NCI-H748 (cell line): Measurements from ENCODE around the gene EMP3.
"Not testable (repeated sequence)": the region's sequence is repeated elsewhere in the genome, so short reads cannot be mapped to it uniquely, and the experiment has no call there.

Source experiments
- DNase-seq: peaks from one replicate; lab custom pipeline; 2025; ENCODE audit not compliant: unreplicated experiment; lab: John Stamatoyannopoulos, UW

EMP3 gene, protein sequence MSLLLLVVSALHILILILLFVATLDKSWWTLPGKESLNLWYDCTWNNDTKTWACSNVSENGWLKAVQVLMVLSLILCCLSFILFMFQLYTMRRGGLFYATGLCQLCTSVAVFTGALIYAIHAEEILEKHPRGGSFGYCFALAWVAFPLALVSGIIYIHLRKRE

GRCh38 chr19:48325265-48325910, at the start of gene EMP3:
TSS of gene EMP3 (plus strand) at chr19:48325552. CDS start at chr19:48326845, 1,293 bp downstream.
- DNase-seq = no peak

DNA sequence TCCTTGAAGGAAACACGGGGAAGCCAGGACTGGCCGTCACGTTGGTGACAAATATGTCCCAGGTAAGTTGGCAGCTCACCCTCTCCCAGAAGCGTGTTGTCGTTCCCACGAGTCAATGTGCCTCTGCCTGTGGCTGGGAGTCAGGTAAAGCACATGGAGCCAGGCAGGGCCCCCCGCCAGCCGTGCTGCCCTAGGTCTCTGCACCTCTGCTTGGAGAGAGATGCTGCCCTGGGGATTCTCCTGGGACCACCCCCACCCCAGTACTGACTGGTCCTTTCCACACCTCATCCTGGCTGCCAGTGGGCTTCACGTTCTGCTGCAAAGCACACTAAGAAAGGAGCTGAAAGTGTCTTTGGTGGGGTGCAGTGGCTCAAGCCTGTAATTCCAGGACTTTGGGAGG, 45.6 kb upstream of the EMP3 start:
- DNase-seq = no peak

DNA sequence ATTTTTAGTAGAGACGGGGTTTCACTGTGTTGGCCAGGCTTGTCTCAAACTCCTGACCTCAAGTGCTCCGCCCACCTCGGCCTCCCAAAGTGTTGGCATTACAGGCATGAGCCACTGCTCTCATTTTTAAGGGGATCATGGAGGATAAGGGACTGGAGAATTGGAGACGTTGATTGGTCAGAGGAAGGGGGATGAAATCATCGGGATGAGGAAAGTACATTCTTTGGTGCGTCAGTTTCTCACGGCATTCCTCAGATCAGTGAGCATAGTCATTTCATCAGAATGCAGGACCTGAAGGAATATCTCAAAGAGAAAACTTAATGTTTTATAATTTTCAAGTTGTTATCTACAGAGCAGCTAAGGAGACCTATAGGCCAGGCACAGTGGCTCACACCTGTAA, 41.4 kb upstream of the EMP3 start:
- no peak for DNase-seq

DNA sequence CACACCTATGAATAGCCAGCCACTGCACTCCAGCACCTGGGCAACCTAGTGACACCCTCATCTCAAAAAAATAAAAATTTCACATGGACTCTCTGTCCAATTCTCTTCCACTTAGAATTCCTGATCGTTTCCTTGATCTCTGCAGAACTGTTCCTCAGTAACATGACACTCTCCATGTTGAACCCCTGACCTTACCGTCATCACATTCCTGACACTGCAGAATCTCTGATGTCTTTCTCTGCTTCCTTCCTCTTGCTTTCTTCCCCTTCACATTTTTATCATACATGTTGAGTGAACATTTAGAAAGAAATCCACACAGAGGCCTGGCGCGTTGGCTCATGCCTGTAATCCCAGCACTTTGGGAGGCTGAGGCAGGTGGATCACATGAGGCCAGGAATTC, 40.5 kb upstream of the EMP3 start:
- no peak for DNase-seq

GRCh38 chr19:48287748-48288147, 37.6 kb upstream of the EMP3 start:
- DNase-seq = no peak

- no peak for DNase-seq
These were observed 35.0 kb upstream of the EMP3 start for GRCh38 chr19:48290401-48290770.

DNA sequence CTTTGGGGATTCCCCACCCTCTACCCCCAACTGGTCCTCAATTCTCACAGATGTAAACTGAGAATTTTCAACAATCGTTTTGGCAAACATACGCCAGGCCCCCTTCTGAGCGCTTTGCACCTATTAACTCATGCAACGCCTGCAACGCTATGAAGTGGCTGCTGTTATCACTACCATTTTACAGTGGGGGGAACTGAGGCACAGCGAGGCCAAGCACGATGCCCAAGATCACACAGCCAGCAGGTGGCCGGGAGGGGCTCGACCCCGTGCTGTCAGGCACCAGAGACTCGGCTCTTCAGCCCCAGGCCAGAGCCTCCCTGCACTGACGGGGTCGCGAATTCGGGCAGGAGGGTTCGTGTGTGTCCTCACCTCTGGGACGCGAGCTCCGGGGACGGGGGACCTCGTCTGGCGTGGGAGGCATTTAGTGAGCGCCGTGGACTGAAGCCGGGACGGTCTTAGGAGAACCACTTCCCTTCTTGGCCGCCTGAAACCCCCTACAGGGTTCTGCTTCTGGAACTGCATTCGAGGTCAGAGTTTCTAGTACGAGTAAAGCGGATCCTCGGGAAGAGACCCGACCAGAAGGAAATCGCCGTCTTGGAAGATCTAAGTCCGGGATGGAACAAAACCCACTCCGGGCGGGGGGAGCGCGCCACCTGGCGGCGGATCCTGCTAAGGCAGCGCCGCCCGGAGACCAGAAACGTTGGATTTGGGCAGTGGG, 34.4 kb upstream of the EMP3 start:
- DNase-seq = peak; percentile 66

GRCh38 chr19:48291489-48291815, 33.9 kb upstream of the EMP3 start:
- not testable (repeated sequence) for DNase-seq

DNA sequence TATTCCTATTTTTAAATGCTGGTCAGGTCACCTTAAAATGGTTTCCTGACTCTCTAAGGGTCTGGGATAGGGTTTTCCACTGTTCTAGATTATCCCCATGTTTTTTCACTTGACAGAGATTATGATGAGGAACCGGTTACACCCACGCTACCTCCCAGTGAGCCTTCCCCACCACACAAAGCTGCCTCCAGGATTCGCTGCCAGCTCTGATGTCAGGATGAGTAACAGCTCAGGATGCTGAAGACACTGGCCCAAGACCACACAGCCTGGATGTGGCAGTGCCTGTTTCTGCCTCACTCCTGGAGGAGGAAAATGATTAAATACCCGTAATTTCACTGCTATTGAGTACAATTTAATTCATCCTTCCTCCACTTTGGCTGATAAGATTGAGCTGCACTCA, 32.6 kb upstream of the EMP3 start:
- no peak for DNase-seq

GRCh38 chr19:48295458-48295857, 29.9 kb upstream of the EMP3 start:
- no peak for DNase-seq

GRCh38 chr19:48296963-48297734, 28.2 kb upstream of the EMP3 start:
- no peak for DNase-seq

GRCh38 chr19:48297975-48298374, 27.4 kb upstream of the EMP3 start:
- no peak for DNase-seq

DNA sequence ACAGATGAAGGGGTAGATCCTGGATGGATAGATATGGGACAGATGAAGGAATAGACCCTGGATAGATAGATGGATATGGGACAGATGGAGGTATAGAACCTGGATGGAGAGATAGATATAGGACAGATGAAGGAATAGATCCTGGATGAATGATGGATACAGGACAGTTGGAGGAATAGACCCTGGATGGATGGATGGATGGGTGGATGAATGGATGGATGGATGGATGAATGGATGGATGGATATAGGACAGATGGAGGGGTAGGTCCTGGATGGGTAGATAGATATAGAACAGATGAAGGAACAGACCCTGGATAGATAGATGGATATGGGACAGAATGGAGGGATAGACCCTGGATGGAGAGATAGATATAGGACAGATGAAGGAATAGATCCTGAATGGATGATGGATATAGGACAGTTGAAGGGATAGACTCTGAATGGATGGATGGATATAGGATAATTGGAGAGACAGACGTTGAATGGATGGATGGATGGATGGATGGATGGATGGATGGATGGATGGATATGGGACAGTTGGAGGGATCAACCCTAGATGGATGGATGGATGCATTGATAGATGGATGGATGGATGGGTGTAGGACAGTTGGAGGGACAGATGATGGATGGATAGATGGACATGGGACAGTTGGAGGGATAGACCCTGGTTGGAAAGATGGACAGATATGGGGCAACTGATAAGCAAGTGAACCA, 23.3 kb upstream of the EMP3 start:
- DNase-seq = no peak

- DNase-seq = no peak
These were observed 22.8 kb upstream of the EMP3 start for GRCh38 chr19:48302600-48302959.

DNA sequence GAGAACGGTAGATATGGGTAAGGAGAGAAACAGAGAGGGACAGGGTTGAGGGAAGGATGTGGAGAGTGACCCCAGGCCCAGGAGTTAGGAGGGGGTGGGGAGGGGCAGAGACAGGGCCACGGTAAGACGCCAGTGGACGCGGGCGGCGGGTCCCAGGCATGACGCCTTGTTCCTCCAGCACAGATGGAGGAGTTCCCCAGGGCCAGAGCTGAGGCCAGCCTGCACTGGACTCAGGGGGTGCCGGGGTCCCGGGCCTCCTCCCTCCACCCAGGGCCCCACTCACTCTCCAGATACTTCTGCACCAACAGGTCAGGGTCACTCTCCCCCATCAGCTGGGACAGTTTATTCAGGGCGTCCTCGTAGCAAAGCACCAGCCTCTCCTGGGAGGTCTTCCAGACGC, 22.0 kb upstream of the EMP3 start:
- no peak for DNase-seq

DNA sequence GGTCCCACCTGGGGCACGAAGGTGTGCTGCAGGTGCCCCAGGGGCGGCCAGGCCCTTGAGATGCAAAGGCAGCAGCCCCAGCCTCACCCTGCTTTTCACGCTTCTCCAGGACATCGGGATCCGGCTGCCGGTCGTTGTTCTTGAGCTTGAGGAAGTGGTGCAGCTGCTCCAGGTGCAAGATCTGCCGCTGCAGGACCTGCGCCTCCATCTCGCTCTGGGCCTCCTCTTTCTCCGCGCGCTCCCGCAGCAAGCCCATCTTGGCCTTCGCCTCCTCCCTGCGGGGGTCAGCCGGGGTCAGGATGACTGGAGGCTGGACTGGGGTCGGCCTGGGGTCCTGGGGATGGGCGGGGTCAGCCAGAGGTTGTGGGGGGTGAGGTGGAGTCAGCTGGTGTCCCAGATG, 21.5 kb upstream of the EMP3 start:
- no peak for DNase-seq

DNA sequence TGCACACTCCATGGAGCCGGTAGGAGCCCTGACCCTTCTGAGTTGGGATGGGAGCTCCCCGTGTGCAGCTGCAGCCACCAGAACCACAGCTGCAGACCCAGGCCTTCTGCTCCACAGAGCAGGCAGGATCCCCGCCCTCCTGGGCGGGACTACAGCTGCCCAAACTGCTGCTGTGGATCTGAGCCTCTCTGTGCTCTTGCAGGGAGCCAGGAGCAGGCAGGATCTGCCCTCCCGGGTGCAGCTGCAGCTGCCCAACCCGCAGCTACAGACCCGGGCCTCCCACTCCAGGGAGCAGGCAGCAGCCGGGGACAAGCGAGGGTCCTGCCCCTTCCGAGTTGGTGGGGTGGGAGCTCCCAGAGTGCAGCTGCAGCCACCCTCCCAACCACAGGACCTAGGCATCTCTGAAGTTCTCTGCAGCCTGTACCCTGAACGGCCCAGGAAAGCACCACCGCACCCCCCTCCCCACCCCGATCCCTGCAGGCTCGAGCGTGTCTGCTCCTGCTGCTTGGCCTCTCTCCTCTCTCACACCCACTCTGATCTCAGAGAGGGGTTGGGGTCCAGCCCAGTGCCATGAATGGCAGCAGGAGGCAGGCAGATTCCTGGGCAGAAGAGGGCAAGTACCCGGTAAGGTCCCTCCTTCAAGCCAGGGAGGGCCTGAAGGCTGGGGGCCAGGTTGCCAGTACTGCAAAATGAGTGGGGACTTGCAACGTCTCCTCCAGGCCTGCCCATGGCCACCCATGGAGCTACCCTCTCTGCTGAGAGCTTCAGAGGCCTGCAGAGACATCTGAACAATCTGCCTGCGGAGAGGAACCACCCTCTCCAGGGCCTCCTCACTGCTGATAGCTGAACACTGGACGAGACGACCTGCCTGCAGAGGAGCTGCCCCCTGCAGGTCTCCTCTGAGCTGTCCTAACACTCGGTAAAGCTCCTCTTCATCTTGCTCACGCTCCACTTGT, 16.4 kb upstream of the EMP3 start:
- no peak for DNase-seq

DNA sequence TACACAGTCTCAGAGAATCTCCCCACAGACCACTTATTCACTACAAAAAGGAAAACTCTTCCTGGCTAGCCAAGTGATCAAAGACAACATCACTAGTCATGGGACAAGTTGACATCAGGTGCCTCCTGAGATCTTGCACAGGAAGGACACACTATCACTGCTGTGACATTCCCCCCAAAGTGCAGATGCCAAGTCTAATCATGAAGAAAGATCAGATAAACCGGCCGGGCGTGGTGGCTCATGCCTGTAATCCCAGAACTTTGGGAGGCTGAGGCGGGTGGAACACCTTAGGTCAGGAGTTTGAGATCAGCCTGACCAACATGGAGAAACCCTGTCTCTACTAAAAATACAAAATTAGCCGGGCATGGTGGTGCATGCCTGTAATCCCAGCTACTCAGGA, 15.6 kb upstream of the EMP3 start:
- not testable (repeated sequence) for DNase-seq

- DNase-seq = no peak
These were observed 15.1 kb upstream of the EMP3 start for GRCh38 chr19:48310227-48310626.

DNA sequence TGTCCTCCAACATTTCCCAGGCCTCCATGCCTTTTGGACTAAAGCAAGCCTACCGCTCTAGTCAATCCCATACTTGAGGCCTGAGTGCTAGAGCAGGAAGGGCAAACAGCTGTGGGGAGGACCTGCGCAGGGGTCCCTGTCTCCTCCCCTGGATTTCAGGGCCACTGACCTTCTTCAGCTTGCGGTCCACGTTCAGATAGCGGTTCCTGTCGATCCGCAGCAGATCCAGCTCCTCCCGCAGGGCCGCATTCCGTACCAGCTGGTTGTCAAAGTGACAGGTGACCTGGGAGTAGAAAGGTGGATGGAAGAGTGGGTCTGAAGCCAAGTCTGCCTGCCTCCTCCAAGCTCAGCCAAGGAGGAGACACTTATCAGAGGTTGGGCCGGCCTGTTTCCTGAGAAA, 14.0 kb upstream of the EMP3 start:
- no peak for DNase-seq
